Pancreas (tissue), 10 donors: ENCODE results near the gene USP10. TPM values are rescaled to one million over a fixed set of nuclear protein-coding genes. Genes with fewer than 3 reads are reported as not detected.

Experiments
- ATAC-seq, 4 donors: fragments of 200-7000 bp; cut with Tn5 transposase; one replicate each; pipeline versions ENCODE4 v1.8.0 to v1.9.1; 2020; ENCODE audit warnings: mild to moderate bottlenecking in 4 of 4, moderate library complexity in 4 of 4
- DNase-seq, 6 donors: peaks; one replicate each; pipeline ENCODE4 v3.0.0-alpha.2; 2020
- FAIRE-seq: peaks from 2 replicates; lab custom pipeline; 2012; peaks lifted over from hg19 to GRCh38; lab: Jason Lieb, UNC
- H3K27ac ChIP-seq, 4 donors: fragments of 200-600 bp; sonication (generic); 1 replicate in 3 of 4; 2 replicates in 1 of 4; pipeline versions ENCODE4 v1.5.0 to v1.8.0; 2020
- H3K27me3 ChIP-seq, 4 donors: fragments of 200-600 bp; one replicate each; pipeline ENCODE4 v1.8.0; 2021
- H3K36me3 ChIP-seq, 3 donors: fragments of 200-600 bp; sonication (generic) in 1 of 3; one replicate each; pipeline versions ENCODE4 v1.5.0 to v1.8.0; 2020 to 2021
- H3K4me1 ChIP-seq, 3 donors: fragments of 200-600 bp; one replicate each; pipeline ENCODE4 v1.8.0; 2021
- H3K4me3 ChIP-seq, 4 donors: fragments of 200-600 bp; sonication (generic) in 2 of 4; one replicate each; pipeline versions ENCODE4 v1.5.0 to v1.8.0; 2020 to 2021
- H3K9me3 ChIP-seq, 4 donors: fragments of 200-600 bp; one replicate each; pipeline ENCODE4 v1.8.0; 2021
- WGBS, 2 donors: extraction: QIAGEN DNeasy Blood & Tissue Kit; methylation state at CpG; one replicate each; pipeline ENCODE4 v1.1.7; 2013; 5-methylcytosine and 5-hydroxymethylcytosine counted together
- intact Hi-C, 3 donors: fragments of 100-400 bp; cut with DNase I; formaldehyde crosslinking; loops; one replicate each; pipeline versions ENCODE4 v1.11.1 to v1.14.2; 2022
- polyA plus RNA-seq, 2 donors: library from polyadenylated mRNA; stranded (reverse); fragments of 200-250 nt; gene quantifications; one replicate each; pipeline ENCODE4 v1.2.3, GENCODE V29; 2013
- total RNA-seq, 6 donors: library from RNA; stranded (reverse); fragmentation: NEBNext Ultra II Directional in 4 of 6; extraction: Animal tissue kit (Norgen Biotek cat#: 25700) in 4 of 6; gene quantifications; one replicate each; pipeline versions ENCODE4 v1.2.1 to v1.2.4, GENCODE V29; 2021 to 2023
- TF ChIP-seq, protein P1 (sequence below), 4 donors: fragments of 200-600 bp; sonication (generic) in 3 of 4; IDR thresholded peaks; one replicate each; pipeline versions ENCODE4 v1.5.0 to v1.8.0; 2021; ENCODE audit warnings: antibody characterized with exemption in 4 of 4
- donor health status: healthy with polysubstance abuse.
- donor health status: DM: no; HTN: no; CAD: no; lungs with moderate emphysema.
- donor health status: DM: no; HTN: no; CAD: no.
- donor health status: control.
- donor health status: control.
- donor health status: Bipolar disorder and iron deficiency.
- donor health status: DM: yes; HTN: yes; CAD: no.
- donor health status: DM: no; HTN: no; CAD: no.
- donor health status: DM: no; HTN: no; CAD: no.
- donor health status: DM: yes; HTN: yes; CAD: no.

USP10 gene, protein sequence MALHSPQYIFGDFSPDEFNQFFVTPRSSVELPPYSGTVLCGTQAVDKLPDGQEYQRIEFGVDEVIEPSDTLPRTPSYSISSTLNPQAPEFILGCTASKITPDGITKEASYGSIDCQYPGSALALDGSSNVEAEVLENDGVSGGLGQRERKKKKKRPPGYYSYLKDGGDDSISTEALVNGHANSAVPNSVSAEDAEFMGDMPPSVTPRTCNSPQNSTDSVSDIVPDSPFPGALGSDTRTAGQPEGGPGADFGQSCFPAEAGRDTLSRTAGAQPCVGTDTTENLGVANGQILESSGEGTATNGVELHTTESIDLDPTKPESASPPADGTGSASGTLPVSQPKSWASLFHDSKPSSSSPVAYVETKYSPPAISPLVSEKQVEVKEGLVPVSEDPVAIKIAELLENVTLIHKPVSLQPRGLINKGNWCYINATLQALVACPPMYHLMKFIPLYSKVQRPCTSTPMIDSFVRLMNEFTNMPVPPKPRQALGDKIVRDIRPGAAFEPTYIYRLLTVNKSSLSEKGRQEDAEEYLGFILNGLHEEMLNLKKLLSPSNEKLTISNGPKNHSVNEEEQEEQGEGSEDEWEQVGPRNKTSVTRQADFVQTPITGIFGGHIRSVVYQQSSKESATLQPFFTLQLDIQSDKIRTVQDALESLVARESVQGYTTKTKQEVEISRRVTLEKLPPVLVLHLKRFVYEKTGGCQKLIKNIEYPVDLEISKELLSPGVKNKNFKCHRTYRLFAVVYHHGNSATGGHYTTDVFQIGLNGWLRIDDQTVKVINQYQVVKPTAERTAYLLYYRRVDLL
- total RNA-seq (10 to 100 TPM; 22.8 to 40.6 (median 31.5) TPM), polyA plus RNA-seq (10 to 100 TPM; 11.4 to 18.2 TPM)

DNA sequence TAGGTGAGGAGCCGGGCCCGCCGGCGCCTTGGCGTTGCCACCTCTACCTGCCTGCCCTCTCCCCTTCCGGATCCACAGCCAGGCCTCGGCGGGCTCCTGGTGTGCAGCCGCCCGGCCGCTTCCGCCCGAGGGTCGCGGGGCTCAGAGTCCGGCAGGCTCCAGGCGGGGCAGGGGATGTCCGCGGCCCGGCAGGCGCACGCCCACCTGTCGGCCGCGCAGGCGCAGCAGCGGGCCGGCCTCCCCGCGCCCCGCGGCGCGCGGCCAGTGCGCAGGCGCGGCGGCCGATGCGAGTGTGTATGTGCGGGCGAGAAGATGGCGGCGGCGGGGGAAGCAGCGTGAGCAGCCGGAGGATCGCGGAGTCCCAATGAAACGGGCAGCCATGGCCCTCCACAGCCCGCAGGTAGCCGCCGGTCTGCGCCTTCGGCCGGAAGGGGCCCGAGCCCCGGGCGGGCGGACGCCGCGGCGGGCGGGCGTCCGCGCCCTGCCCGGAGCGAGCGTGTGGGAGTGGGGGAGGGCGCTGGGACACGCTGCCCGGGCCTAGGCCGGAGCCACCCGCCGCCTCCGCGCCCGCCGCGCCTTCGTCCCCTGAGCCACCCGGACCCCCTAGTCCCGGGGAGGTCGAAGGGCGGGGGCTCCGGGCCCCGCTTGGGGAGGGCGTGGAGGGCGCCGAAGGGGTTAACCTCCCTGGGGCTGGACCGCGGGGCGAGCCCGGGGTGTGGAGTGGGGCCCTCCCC is at the start of gene USP10:
TSS of gene USP10 (plus strand) at position 289 of the 734 bp plus-strand sequence. CDS start at position 380, 91 bp downstream.
- peak within 1 kb of the TSS; percentile 92 to 99 (median 96) for H3K4me3 ChIP-seq
- peaks cover 11 to 29% (median 13%) of the 10 kb centered on the region in 3 donors for H3K4me1 ChIP-seq
- intact Hi-C loops = no loop called here
- 1% methylated on average over 42 to 97 of the region's 97 CpGs for WGBS, 2 donors
- peak; percentile 89 to 98 (median 96) for ATAC-seq
- H3K27ac ChIP-seq = peak within 1 kb of the TSS; percentile 29 to 75 (median 66)
- no peaks in the 10 kb centered on the region for H3K36me3 ChIP-seq
- no peaks in the 10 kb centered on the region for H3K9me3 ChIP-seq
- H3K27me3 ChIP-seq = no peaks in the 10 kb centered on the region
- no peak for FAIRE-seq
- TF ChIP-seq, protein P1, sequence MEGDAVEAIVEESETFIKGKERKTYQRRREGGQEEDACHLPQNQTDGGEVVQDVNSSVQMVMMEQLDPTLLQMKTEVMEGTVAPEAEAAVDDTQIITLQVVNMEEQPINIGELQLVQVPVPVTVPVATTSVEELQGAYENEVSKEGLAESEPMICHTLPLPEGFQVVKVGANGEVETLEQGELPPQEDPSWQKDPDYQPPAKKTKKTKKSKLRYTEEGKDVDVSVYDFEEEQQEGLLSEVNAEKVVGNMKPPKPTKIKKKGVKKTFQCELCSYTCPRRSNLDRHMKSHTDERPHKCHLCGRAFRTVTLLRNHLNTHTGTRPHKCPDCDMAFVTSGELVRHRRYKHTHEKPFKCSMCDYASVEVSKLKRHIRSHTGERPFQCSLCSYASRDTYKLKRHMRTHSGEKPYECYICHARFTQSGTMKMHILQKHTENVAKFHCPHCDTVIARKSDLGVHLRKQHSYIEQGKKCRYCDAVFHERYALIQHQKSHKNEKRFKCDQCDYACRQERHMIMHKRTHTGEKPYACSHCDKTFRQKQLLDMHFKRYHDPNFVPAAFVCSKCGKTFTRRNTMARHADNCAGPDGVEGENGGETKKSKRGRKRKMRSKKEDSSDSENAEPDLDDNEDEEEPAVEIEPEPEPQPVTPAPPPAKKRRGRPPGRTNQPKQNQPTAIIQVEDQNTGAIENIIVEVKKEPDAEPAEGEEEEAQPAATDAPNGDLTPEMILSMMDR (IDR thresholded peaks at IDR 0.05) = no peak
- peak; percentile 62 to 91 (median 82) for DNase-seq

DNA sequence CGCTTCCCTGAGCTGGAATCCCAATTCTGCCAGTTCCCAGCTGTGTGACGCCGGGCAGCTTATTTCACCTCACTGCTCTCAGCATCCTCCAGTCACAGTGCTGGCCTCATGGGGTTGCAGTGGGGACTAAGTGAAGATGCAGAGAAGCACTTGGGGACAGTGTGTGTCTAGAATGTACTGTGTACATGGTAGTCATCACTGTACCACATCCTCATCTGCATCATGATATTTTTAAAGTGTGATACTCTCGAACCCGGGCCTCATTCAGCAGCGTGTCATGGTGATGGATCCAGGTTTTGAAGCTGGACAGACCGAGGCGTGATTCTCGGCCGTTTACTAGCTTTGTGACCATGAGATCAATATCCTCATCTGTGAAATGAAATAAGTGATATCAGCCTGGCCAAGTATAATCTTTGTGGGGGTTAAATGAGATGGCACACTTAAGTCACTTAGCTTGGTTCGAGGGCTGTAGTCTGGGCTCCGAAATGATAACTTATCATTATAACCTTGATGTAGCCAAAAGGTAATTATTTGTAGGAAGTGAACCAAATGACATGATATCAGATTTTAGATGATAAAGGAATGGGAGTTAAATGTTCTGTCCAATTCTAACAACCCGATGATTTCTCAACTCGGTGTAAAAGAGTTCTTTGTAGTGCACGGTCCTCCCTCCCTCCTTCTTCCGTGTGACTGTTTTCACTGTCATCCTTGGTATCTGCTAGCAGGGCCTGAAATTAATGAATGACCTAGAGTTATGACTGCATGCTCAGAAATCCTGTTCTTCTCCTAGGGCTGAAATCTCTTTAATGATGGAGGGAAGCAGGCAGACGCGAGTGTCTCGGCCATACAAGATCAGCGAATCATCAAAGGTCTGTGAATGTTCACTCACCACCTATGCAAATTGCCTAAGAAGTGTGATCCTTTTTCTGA is 49.5 kb upstream of the USP10 start:
- H3K4me1 ChIP-seq = peaks cover 0 to 11% (median 5%) of the 10 kb centered on the region in 3 donors
- H3K36me3 ChIP-seq = peaks cover 0 to 3% (median 0%) of the 10 kb centered on the region in 3 donors
- TF ChIP-seq, protein P1 (IDR thresholded peaks at IDR 0.05) = no peak
- peak overlapping the region in 2 of 4 donors; percentile 37 to 74 for H3K27ac ChIP-seq
- H3K27me3 ChIP-seq = no peaks in the 10 kb centered on the region
- FAIRE-seq (no peak), ATAC-seq (peak in 2 of 4 donors; percentile 9 to 25), DNase-seq (no peak)
- H3K9me3 ChIP-seq = no peaks in the 10 kb centered on the region
- H3K4me3 ChIP-seq = no peak overlapping the region
- intact Hi-C loops = no loop called here
- 48 to 50% methylated on average over 20 of the region's 20 CpGs for WGBS, 2 donors

DNA sequence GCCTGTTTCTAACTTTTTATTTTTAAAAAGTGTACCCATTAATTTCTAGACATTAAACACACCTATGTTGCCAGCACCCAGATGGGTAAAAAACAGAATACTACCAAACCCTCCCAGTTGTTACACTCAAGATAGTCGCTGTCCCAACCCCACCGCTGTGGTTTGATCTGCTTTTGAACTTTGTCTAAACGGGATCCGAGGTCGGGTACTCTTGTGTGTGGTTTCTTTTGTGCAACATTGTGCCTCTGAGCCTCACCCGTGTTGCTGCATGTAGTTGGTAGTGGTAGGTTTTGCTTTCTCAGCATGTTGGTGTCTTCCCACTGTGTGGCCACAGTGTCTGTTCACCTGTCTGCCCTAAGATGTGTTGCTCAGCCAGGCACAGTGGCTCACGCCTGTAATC is 47.2 kb upstream of the USP10 start:
- H3K27me3 ChIP-seq = no peaks in the 10 kb centered on the region
- no peaks in the 10 kb centered on the region for H3K9me3 ChIP-seq
- H3K36me3 ChIP-seq = peaks cover 6 to 11% (median 7%) of the 10 kb centered on the region in 3 donors
- TF ChIP-seq, protein P1 (IDR thresholded peaks at IDR 0.05) = no peak
- 90 to 92% methylated on average over 7 of the region's 7 CpGs for WGBS, 2 donors
- intact Hi-C loops = no loop called here
- H3K4me3 ChIP-seq = no peak overlapping the region
- DNase-seq (no peak), FAIRE-seq (no peak), ATAC-seq (no peak)
- no peak overlapping the region for H3K27ac ChIP-seq
- peaks cover 0 to 8% (median 5%) of the 10 kb centered on the region in 3 donors for H3K4me1 ChIP-seq

DNA sequence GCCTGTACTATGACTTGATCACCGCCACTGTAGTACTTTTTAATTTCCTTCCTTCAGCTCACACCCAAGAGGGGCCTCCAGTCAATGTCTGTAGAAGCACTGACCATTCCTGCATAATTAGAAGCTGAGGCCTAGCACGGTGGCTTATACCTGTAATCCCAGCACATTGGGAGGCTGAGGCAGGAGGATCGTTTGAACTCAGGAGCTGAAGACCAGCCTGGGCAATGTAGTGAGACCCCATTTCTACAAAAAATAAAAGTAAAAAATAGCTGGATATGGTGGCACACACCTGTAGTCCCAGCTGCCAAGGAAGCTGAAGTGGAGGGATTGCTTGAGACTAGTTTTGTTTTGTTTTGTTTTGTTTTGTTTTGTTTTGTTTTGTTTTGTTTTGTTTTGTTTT is 45.6 kb upstream of the USP10 start:
- Histone ChIP-seq H3K27ac (no peak overlapping the region), H3K36me3 (peaks cover 7 to 28% (median 16%) of the 10 kb centered on the region in 3 donors), H3K4me3 (no peak overlapping the region), H3K27me3 (no peaks in the 10 kb centered on the region), H3K4me1 (peaks cover 0 to 5% (median 5%) of the 10 kb centered on the region in 3 donors), H3K9me3 (no peaks in the 10 kb centered on the region)
- FAIRE-seq = no peak
- no peak for DNase-seq
- TF ChIP-seq, protein P1 (IDR thresholded peaks at IDR 0.05) = no peak
- intact Hi-C loops = no loop called here
- 84 to 85% methylated on average over 3 of the region's 3 CpGs for WGBS, 2 donors
- ATAC-seq = no peak
